Mucosa of rectum (tissue), 2 donors: ENCODE measurements around the gene KIF1B.
"Not testable (repeated sequence)": the region's sequence is repeated elsewhere in the genome, so short reads cannot be mapped to it uniquely, and the experiment has no call there.

Experiments
- H3K27ac ChIP-seq, 2 donors: one replicate each; pipeline ENCODE4 v1.7.0; 2013; ENCODE audit warnings: inconsistent platforms in 2 of 2, low read depth in 2 of 2, low read length in 2 of 2
- H3K27me3 ChIP-seq, 2 donors: one replicate each; pipeline ENCODE4 v1.7.0; 2013; ENCODE audit warnings: low read length in 2 of 2; ENCODE audit not compliant: control insufficient read depth in 2 of 2, insufficient read depth in 2 of 2
- H3K36me3 ChIP-seq, 2 donors: one replicate each; pipeline ENCODE4 v1.7.0; 2013; ENCODE audit warnings: low read length in 2 of 2; ENCODE audit not compliant: control insufficient read depth in 2 of 2, insufficient read depth in 2 of 2
- H3K4me1 ChIP-seq, 2 donors: one replicate each; pipeline ENCODE4 v1.7.0; 2013; ENCODE audit warnings: low read length in 2 of 2, mild to moderate bottlenecking in 1 of 2; ENCODE audit not compliant: control insufficient read depth in 2 of 2, insufficient read depth in 2 of 2
- H3K4me3 ChIP-seq, 2 donors: one replicate each; pipeline ENCODE4 v1.7.0; 2013; ENCODE audit warnings: low read length in 2 of 2
- H3K9ac ChIP-seq, 2 donors: one replicate each; pipeline ENCODE4 v1.7.0; 2013; ENCODE audit warnings: low read length in 2 of 2, low read depth in 1 of 2, mild to moderate bottlenecking in 1 of 2
- H3K9me3 ChIP-seq, 2 donors: one replicate each; pipeline ENCODE4 v1.7.0; 2013; ENCODE audit warnings: low read length in 2 of 2; ENCODE audit not compliant: control insufficient read depth in 2 of 2
- donor health status: healthy.
- donor health status: Normal muscosa, but diverticular disease.

The KIF1B gene

DNA sequence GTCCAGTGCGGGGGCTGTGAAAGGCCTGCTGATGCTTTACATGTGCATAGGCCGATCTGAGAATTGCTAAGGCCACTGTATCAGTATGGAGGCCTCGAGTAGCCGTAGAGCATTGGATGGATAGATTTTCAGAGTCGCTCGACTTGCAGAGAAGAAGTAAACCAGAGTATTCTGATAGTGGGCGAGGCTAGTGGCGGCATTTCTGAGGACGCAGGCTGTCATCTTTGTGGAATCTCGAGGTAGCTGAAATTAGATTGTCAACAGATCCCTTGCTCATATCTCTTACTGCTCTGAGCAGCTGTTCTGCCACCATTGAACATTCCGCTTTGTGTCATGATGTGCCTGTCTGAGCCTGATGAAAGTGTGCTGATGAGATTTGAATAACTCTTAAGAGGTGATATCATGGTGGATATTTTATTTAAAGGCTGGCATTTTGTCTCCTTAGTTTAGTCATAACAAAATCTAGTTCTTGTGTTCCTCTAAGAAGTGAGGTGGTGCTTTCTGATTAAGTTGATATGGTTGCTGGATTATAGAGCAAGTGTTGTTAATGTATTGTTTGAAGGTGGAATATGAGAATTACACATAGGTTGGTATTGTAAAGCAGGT is 1.5 kb downstream of the KIF1B start:
- H3K4me1 ChIP-seq = peaks cover 12 to 16% of the 10 kb centered on the region in 2 donors
- H3K4me3 ChIP-seq = peak overlapping the region; percentile 76 to 93
- H3K9me3 ChIP-seq = no peaks in the 10 kb centered on the region
- H3K27ac ChIP-seq = peak overlapping the region; percentile 85 to 95
- H3K36me3 ChIP-seq = no peaks in the 10 kb centered on the region
- no peaks in the 10 kb centered on the region for H3K27me3 ChIP-seq
- peak overlapping the region; percentile 92 to 95 for H3K9ac ChIP-seq

DNA sequence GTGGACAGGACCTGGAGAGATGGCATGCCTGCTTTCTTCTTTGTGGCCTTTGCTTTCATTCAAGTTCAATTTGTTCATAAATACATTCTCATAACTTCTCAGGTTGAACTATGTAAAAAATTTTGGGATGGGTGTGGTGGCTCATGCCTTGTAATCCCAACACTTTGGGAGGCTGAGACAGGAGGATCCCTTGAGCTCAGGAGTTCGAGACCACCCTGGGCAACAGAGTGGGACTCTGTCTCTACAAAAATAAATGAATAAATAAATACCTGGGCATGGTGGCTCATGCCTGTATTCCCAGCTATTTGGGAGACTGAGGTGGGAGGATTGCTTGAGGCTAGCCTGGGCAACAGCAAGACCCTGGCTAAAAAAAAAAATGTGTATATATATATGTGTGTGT is 2.1 kb downstream of the KIF1B start:
- H3K9ac ChIP-seq = no peak overlapping the region
- no peak overlapping the region for H3K27ac ChIP-seq
- H3K27me3 ChIP-seq = no peaks in the 10 kb centered on the region
- H3K4me3 ChIP-seq = no peak overlapping the region
- H3K4me1 ChIP-seq = peaks cover 12 to 16% of the 10 kb centered on the region in 2 donors
- H3K36me3 ChIP-seq = no peaks in the 10 kb centered on the region
- no peaks in the 10 kb centered on the region for H3K9me3 ChIP-seq

DNA sequence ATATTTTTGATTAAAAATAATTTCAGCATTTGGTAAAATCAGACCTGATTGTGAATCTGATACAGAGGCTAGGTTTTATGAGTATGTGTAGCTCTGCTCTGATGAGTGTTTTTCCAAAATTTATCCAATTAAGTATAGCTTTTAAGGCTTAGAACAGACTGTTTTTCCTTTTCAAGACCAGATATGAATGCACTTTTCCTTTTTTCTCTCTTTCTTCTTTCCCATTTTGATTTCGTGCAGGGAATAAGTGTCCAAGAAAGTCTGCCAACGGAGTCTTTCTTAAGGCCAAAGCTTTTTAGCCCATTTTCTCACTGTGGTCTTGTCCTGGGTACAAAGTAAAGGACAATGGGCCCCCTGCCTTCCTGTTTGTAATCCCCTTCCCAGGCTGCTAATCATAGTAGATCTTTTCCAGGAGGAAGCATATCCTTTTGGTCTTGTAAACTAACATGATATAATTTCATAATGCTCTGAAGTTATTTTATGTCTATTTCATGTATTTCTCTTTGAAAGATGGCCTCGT is 2.9 kb downstream of the KIF1B start:
- no peak overlapping the region for H3K27ac ChIP-seq

DNA sequence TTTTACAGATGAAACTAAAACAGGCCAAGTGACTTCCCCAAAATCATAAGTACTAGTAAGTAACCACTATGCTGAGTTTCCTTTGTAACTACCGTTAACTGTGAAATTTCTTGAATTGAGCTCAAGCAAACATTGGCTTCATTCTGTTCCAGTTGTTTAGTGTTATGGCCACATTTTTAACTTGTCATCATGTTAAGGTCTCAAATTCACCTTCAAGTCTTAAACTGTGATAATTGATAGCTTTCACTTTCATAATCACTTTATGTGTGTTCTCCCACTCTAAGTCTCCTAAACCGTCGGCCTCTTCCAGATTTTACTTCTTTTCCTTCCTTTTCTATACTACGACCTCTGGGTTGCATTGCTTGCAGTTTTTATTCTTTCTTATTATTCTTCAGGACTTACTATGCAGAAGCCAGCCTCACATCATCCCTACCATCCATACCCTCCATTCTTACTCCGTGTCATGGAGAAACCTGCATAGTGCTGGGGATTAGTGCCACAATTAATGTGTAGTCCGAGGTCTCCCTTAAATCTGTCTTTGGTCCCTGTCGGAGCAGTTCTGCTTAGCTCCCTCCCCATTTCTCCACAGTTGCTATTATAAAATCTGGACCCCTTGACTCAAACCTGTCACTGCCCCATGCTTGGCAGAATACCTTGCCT is 5.8 kb downstream of the KIF1B start:
- Histone ChIP-seq H3K4me3 (no peak overlapping the region), H3K27ac (no peak overlapping the region)

More for the DNA sequence above, 2.9 kb downstream of the KIF1B start:
- no peak overlapping the region for H3K9ac ChIP-seq
- H3K9me3 ChIP-seq = no peaks in the 10 kb centered on the region
- peaks cover 12 to 16% of the 10 kb centered on the region in 2 donors for H3K4me1 ChIP-seq
- H3K4me3 ChIP-seq = no peak overlapping the region
- H3K27me3 ChIP-seq = no peaks in the 10 kb centered on the region
- no peaks in the 10 kb centered on the region for H3K36me3 ChIP-seq

DNA sequence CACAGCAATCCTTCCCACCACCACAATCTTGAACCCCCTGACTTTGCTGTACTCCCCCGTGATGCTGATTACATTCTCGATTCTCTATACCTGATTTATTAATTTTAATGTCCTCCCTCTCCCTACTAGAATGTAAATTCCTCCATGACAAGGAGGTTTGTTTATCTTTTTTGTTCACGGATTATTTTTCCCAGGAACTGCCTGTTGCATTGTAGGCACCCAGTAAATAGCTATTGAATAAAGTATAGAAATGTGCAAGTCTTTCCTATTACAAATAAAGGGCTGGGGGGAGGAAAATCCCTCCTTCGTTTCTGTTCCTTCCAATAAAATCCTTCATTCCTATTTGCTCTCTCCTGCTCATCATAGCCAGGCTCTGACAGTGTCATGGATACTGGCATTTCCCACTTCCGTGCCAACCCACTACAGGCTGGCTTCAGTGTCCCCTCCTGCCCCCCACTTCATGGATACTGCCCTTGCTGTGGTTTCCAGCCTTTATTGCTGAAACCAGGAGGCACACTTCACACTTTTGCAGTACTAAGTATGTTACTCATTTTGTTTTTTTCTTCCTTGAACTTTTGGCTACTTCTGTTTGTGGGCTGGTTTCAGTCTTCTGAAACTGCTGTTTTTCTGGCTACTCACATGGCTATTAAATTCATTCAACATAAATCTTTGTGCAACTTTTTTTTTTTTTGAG is 7.5 kb downstream of the KIF1B start:
- no peak overlapping the region for H3K4me3 ChIP-seq
- no peaks in the 10 kb centered on the region for H3K4me1 ChIP-seq
- no peak overlapping the region for H3K9ac ChIP-seq
- H3K9me3 ChIP-seq = no peaks in the 10 kb centered on the region
- no peak overlapping the region for H3K27ac ChIP-seq
- H3K27me3 ChIP-seq = no peaks in the 10 kb centered on the region
- no peaks in the 10 kb centered on the region for H3K36me3 ChIP-seq

More for the DNA sequence above, 5.8 kb downstream of the KIF1B start:
- H3K9ac ChIP-seq = peak overlapping the region in 1 of 2 donors; percentile 4
- H3K36me3 ChIP-seq = no peaks in the 10 kb centered on the region
- H3K27me3 ChIP-seq = no peaks in the 10 kb centered on the region
- H3K4me1 ChIP-seq = peaks cover 7 to 11% of the 10 kb centered on the region in 2 donors
- H3K9me3 ChIP-seq = no peaks in the 10 kb centered on the region

DNA sequence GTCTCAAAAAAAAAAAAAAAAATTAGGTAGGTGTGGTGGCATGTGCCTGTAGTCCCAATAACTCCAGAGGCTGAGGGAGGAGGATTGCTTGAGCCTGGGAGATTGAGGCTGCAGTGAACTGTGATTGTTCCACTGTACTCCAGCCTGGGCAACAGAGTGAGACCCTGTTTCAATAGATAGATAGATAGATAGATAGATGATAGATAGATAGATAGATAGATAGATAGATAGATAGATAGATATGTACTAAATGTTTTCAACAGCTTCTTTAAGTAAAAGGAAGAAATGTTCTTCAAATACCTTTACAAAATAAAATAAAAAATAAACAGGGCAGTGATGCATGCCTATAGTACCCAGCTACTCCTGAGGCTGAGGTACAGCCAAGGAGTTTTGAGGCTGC is 9.8 kb downstream of the KIF1B start:
- no peak overlapping the region for H3K9ac ChIP-seq
- no peak overlapping the region for H3K4me3 ChIP-seq
- H3K27ac ChIP-seq = no peak overlapping the region
- peaks cover 0 to 3% of the 10 kb centered on the region in 2 donors for H3K4me1 ChIP-seq
- no peaks in the 10 kb centered on the region for H3K9me3 ChIP-seq
- no peaks in the 10 kb centered on the region for H3K36me3 ChIP-seq
- no peaks in the 10 kb centered on the region for H3K27me3 ChIP-seq

DNA sequence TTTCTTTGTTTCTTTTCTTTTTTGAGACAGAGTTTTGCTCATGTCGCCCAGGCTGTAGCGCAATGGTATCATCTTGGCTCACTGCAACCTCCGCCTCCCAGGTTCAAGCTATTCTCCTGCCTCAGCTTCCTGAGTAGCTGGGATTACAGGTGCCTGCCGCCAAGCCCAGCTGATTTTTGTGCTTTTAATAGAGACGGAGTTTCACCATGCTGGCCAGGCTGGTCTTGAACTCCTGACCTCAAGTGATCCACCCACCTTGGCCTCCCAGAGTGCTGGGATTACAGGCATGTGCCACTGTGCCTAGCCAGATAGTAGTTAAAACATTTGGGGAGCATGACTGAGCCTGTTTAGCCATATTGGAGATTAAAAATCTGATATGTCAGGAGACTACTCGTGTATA is 10.3 kb downstream of the KIF1B start:
- not testable (repeated sequence) for H3K4me1 ChIP-seq, H3K4me3 ChIP-seq, H3K27ac ChIP-seq

DNA sequence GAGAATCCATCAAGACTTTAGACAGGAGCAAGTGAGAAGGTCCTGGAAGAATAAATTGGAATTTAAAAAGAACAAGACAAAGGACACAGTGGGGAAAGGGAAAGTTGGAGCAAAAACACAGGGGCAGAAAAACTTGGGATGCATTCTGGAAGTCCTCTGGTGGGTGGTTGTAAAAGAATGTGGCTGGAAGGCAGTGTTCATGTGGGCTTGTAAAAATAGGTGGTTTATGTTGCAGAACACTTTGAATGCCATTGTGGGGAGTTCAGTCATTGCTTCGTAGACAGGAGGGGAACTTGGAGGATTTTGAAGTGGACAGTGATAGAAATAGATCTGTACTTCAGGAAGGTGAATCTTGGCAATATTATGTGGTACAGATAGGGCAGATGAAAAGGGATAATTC is 15.2 kb downstream of the KIF1B start:
- Histone ChIP-seq H3K27me3 (no peaks in the 10 kb centered on the region), H3K9ac (no peak overlapping the region), H3K4me3 (no peak overlapping the region), H3K27ac (no peak overlapping the region), H3K36me3 (no peaks in the 10 kb centered on the region), H3K9me3 (no peaks in the 10 kb centered on the region), H3K4me1 (peaks cover 0 to 3% of the 10 kb centered on the region in 2 donors)

More for the DNA sequence above, 10.3 kb downstream of the KIF1B start:
- not testable (repeated sequence) for H3K27me3 ChIP-seq, H3K36me3 ChIP-seq, H3K9me3 ChIP-seq, H3K9ac ChIP-seq

DNA sequence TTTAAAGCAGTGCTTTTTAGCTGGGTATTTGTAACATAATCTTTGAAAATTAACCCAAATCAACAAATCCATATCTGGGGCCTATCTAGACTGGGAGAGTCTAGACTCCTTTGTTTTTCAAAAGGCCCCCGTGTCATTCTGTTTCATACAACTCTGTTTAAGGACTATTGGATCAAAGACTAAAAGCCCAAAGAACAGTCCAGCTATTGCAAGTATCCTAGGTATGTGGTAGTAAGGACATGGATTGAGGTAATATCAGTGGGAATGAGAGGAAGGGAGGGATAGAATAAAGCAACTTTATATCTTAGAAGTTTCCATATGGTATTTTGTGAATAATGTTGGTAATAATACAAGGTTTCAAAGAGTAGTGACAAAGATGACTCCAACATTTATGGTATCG is 18.2 kb downstream of the KIF1B start:
- no peak overlapping the region for H3K9ac ChIP-seq
- no peaks in the 10 kb centered on the region for H3K36me3 ChIP-seq
- peaks cover 0 to 3% of the 10 kb centered on the region in 2 donors for H3K4me1 ChIP-seq
- no peaks in the 10 kb centered on the region for H3K27me3 ChIP-seq
- no peak overlapping the region for H3K27ac ChIP-seq
- H3K4me3 ChIP-seq = no peak overlapping the region
- H3K9me3 ChIP-seq = no peaks in the 10 kb centered on the region

DNA sequence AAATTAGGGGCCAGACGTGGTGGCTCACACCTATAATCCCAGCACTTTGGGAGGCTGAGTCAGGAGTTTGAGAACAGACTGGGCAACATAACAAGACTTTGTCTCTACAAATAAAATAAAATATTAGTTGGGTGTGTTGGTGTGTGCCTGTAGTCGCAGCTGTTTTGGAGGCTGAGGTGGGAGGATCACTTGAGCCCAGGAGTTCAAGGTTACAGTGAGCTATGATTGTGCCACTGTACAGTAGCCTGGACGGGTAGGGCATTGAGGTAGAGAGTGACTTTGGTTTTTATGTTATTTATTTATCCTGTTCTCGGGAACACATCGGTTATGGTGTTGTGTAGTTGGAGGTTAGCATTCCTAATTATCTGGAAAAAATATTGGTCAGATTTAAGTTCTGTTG is 19.5 kb downstream of the KIF1B start:
- no peaks in the 10 kb centered on the region for H3K27me3 ChIP-seq
- H3K4me3 ChIP-seq = no peak overlapping the region
- H3K9me3 ChIP-seq = no peaks in the 10 kb centered on the region
- no peak overlapping the region for H3K9ac ChIP-seq
- no peaks in the 10 kb centered on the region for H3K36me3 ChIP-seq
- no peak overlapping the region for H3K27ac ChIP-seq
- H3K4me1 ChIP-seq = peaks cover 0 to 3% of the 10 kb centered on the region in 2 donors
